Activated CD4-positive, CD25-positive, alpha-beta regulatory T cell treated with anti-CD3 and anti-CD28 coated beads, Interleukin-2, amount 50 U/mL, for 16 hours (primary cell): ENCODE measurements around the gene PDE11A.

Experiments
- DNase-seq: peaks from one replicate; pipeline ENCODE4 v3.0.0-alpha.2; 2020; ENCODE audit warnings: low read depth, low spot score

Gene PDE11A

GRCh38 chr2:177726931-177727348, 345.6 kb downstream of the PDE11A start:
- DNase-seq = no peak

- DNase-seq = no peak
These were observed 347.9 kb downstream of the PDE11A start for GRCh38 chr2:177724398-177725287.

DNA sequence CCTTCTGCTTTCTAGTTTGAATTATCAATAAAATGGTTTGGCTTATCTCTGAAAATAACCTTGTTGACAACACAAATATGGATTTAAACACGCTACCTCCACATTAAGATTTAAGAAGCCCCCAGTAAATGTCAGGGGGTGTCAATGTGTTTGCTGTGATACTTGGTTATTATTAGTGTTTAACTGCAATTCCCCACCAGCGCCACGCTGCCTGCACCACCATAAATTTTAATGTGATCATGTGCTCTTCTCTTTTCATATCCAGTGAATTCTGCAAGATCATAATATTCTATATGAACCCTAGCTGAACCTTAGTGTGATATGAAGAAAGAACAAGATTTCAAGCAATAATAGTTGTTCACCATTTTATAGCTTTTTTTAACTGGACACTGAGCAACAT, 349.3 kb downstream of the PDE11A start:
- DNase-seq = no peak

- no peak for DNase-seq
These were observed 350.6 kb downstream of the PDE11A start for GRCh38 chr2:177721818-177722567.

DNA sequence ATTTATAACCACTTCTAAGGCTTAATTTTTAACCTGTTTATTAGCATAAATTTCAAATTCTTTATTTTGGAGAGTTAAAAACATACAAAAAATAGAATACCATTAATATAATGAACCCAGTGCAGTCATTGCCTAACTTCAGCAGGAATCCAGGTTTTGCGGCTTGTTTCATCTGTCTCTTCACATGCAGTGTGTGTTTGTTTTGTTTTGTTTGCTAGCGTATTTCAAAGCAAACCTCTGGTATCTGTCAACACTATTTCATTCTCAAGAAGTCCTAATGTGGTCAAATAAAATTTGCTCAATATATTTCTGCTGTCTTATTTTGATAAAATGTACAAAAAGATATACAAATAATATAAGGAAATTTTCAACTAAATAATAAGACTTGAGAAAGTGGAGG, 351.5 kb downstream of the PDE11A start:
- no peak for DNase-seq

DNA sequence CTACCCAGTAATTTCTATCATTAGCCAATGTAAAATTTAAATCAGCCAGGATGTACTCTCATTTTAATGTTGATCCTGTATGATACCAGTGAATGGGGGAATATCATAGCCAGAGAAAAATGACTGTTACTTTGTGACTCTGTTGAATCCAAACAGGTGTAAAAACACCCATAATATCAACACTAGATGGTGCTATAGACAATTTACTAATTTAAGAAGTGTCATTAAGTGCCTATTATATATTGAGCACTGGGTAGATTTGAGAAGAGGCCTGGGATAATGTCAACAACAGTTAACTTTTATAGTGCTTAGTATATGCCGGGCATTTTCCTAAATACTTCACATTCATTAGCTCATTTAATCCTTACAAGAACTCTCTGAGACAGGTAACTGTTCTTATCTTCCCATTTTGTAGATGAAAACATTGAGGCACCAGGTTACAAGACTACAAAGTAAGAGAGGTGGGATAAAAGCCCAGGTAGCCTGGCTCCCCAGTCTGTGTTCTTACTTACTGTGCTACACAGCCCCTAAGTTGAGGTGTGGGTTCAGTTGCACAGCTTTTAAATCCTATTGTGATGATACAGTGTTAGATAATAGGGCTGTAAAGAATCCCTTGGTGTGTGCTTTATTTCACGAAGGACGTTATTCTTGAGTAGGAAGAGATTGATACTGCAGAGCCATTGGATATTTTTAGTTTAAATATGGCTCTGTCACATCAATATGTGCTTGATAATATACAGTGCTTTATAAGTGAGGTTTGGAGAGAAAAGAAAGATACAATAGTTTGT, 354.6 kb downstream of the PDE11A start:
- no peak for DNase-seq

DNA sequence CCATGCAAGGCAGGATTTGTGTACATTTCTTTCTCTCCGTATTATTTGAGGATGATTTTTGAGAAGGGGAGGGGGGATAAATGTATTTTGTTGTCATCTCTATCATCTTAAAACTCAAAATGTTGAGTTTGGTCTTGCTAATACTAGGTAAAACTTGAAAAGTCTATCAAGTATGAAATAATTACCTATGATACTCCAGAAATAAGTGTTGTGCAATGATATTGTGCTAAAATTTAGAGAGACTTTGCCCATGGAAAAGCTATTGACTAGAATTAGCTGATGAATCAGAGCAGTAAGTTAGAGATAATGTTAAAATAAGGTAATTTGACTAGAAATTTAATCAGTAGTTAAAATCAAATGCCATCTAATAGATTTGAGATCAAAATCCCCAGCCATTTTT, 356.1 kb downstream of the PDE11A start:
- no peak for DNase-seq

DNA sequence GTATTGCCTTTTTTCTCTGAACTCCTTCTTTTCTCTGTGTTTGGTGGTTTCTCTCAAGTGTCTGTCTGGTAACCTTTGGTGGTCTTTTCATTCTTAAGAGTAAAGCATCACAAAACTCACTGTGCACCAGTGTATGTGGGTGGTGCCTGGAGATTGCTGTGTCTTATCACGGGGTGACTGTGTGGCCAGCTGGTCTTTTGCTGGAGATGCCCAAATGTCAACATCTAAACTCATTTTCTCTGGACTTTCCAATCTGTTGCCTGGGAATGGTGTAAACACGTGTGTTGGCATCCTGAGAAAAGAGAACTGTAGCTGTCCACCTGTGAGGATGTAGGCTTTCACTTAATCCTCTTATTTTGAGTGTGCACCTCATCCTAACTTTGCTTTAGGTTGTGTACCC, 356.8 kb downstream of the PDE11A start:
- DNase-seq = no peak

DNA sequence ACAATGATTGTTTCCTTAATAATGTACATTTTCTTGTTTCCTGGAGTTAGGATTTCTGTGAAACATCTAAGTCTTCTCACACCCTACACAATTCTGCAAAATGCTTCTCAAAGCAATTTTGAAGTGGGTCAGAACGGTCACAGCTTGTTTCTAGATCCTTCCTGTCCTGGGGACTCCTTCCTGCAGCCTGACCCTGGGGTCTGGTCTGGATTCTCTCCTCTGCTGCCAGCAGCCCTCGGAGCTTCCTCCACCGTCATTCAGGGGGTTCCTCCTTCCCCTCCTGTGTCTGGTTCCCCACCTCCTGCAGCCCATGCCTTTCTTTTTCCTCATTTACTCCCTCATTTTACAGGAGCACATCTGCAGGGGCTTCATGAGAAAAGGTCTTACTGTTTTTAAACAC, 357.9 kb downstream of the PDE11A start:
- DNase-seq = no peak

- no peak for DNase-seq
These were observed 360.1 kb downstream of the PDE11A start for GRCh38 chr2:177712462-177712861.

- DNase-seq = no peak
These were observed 360.9 kb downstream of the PDE11A start for GRCh38 chr2:177711483-177712265.

- no peak for DNase-seq
These were observed 361.7 kb downstream of the PDE11A start for GRCh38 chr2:177710889-177711288.

- DNase-seq = no peak
These were observed 362.6 kb downstream of the PDE11A start for GRCh38 chr2:177709986-177710401.

GRCh38 chr2:177708660-177709444, 363.7 kb downstream of the PDE11A start:
- DNase-seq = no peak

GRCh38 chr2:177708106-177708505, 364.5 kb downstream of the PDE11A start:
- DNase-seq = no peak

DNA sequence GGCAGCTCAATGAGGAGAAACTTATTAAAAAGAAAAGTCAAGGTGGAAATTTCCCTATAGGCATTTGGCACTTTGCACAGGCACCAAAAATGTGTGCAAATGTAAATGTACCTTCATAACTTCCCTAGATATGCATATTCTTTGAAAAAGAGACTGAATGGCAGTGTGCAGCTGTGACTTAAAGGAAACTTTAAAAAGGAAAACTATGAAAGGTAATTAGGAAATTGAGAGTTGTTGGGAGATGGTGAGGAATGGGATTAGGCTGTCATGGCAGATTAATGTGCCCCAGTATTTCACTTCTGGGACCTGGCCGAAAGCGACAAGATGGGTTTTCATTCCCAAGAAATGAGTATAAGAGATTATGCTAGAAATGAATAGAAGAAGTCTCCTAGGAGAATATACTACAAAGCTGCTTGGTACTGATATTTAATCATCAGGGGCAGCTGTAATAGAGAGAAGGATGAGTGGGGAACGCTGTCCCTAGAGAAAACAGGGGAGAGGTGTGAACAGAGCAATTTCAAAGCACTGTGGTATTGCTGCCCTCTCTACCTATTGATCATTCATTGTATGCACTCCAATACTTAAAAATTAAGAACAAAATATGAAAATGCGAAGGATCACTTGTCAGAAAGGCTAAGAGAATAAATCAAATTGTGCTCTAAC, 366.9 kb downstream of the PDE11A start:
- DNase-seq = no peak

DNA sequence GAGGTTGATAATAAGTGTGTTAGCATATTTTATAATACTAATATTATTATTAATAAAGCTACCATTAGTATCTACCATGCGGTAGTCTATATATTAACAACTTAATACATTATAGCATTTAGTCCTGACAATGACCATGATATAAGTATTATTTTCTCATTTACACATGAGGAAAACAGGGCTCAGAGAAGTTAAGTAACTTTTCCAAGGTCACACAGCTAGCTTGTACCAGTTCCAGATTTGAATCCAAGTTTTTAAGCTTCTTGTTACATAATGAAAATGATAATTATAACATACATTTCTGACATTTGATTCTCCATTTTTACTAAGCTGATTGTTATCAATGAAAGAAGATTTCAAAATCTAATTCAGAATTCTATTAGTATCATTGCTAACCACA, 369.4 kb downstream of the PDE11A start:
- no peak for DNase-seq

DNA sequence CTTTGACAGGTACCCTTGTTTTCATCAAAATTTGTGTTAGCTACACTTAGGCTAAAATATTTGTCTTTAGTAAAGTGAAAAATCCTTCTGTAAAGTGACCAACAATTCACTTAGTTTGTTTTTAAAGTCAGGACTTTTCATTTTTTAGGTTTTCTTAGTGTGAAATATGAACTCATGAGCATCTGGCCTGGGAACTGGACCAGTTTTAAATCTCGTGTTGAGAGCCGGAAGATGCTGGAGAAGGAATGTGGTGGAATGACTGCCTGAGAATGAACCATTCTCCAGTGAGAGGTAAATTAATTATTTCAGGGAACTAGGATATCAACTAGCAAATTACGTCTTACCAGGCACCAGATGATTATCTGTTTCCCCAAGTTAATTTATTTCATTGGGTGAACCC, 374.3 kb downstream of the PDE11A start:
- no peak for DNase-seq

DNA sequence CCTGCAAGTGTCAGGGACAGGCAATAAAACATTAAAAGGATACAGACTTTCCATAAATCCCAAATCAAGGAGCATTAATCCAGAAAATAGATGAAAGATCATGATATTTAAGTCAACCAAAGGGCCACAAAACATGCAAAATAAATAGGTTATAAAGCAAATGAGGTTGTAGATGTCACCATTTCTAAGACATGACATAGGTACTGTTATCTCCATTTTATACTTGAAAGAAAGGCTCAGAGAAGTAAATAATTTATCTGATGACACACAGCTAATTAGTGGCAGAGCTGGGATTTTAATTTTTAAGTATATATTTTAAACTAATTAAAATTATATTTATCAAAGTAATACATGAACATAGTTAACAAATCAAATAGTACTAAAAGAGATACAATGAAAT, 378.2 kb downstream of the PDE11A start:
- DNase-seq = no peak
